Sigmoid colon (tissue), 3 donors: ENCODE measurements around the gene EVL.

Experiments used
- CTCF ChIP-seq, 4 experiments: fragments of 450-650 bp in 3 of 4; fragments of 200-600 bp in 1 of 4; IDR thresholded peaks; one replicate each; pipeline ENCODE4 v1.5.1; 2016 to 2019; ENCODE audit warnings: antibody characterized with exemption in 4 of 4, mild to moderate bottlenecking in 3 of 4, moderate library complexity in 2 of 4
- POLR2A ChIP-seq, 2 donors: fragments of 450-650 bp; IDR thresholded peaks; one replicate each; pipeline ENCODE4 v1.6.1; 2016; ENCODE audit warnings: antibody characterized with exemption in 2 of 2, mild to moderate bottlenecking in 2 of 2, moderate library complexity in 2 of 2

- TF ChIP-seq POLR2A (IDR thresholded peaks at IDR 0.05) (no peak), CTCF (IDR thresholded peaks at IDR 0.05) (no peak)
These were observed 65.3 kb downstream of the EVL start for GRCh38 chr14:100130521-100130920.
